ENCODE measurements around the gene AMTN.
"Not testable (repeated sequence)": the region's sequence is repeated elsewhere in the genome, so short reads cannot be mapped to it uniquely, and the experiment has no call there.

Gene AMTN

GRCh38 chr4:70533211-70533610 is 14.8 kb downstream of the AMTN start:
- H3K4me3 ChIP-seq (ENCODE audit: low read length): no peak overlapping the region
- no peak for TF ChIP-seq ZNF274 (IDR thresholded peaks at IDR 0.05; ENCODE audit: low read depth, low read length)

- no peak overlapping the region for H3K4me3 ChIP-seq (ENCODE audit: low read length)
- no peak for TF ChIP-seq ZNF274 (IDR thresholded peaks at IDR 0.05; ENCODE audit: low read depth, low read length)
Observed at GRCh38 chr4:70533791-70534190, 15.4 kb downstream of the AMTN start.

GRCh38 chr4:70534886-70535285 is 16.5 kb downstream of the AMTN start:
- not testable (repeated sequence) for H3K4me3 ChIP-seq (ENCODE audit: low read length)

GRCh38 chr4:70538869-70539268 is 20.5 kb downstream of the AMTN start:
- H3K4me3 ChIP-seq (ENCODE audit: low read length): no peak overlapping the region
- TF ChIP-seq ZNF274 (IDR thresholded peaks at IDR 0.05; ENCODE audit: low read depth, low read length): no peak

- no peak for TF ChIP-seq ZNF274 (IDR thresholded peaks at IDR 0.05; ENCODE audit: low read depth, low read length)
- H3K4me3 ChIP-seq (ENCODE audit: low read length): no peak overlapping the region
Observed at GRCh38 chr4:70544279-70544868, 26.0 kb downstream of the AMTN start.

- H3K4me3 ChIP-seq (ENCODE audit: low read length): no peak overlapping the region
- no peak for TF ChIP-seq ZNF274 (IDR thresholded peaks at IDR 0.05; ENCODE audit: low read depth, low read length)
Observed at GRCh38 chr4:70556856-70557255, 38.5 kb downstream of the AMTN start.

GRCh38 chr4:70559211-70559830 is 41.0 kb downstream of the AMTN start:
- no peak for TF ChIP-seq ZNF274 (IDR thresholded peaks at IDR 0.05; ENCODE audit: low read depth, low read length)
- H3K4me3 ChIP-seq (ENCODE audit: low read length): no peak overlapping the region

- TF ChIP-seq ZNF274 (IDR thresholded peaks at IDR 0.05; ENCODE audit: low read depth, low read length): no peak
- H3K4me3 ChIP-seq (ENCODE audit: low read length): no peak overlapping the region
Observed at GRCh38 chr4:70559924-70560323, 41.6 kb downstream of the AMTN start.

- H3K4me3 ChIP-seq (ENCODE audit: low read length): no peak overlapping the region
- TF ChIP-seq ZNF274 (IDR thresholded peaks at IDR 0.05; ENCODE audit: low read depth, low read length): no peak
Observed at GRCh38 chr4:70564033-70564432, 45.7 kb downstream of the AMTN start.

- TF ChIP-seq ZNF274 (IDR thresholded peaks at IDR 0.05; ENCODE audit: low read depth, low read length): no peak
- H3K4me3 ChIP-seq (ENCODE audit: low read length): no peak overlapping the region
Observed at GRCh38 chr4:70570796-70571195, 52.4 kb downstream of the AMTN start.

GRCh38 chr4:70571772-70572171 is 53.4 kb downstream of the AMTN start:
- no peak overlapping the region for H3K4me3 ChIP-seq (ENCODE audit: low read length)
- TF ChIP-seq ZNF274 (IDR thresholded peaks at IDR 0.05; ENCODE audit: low read depth, low read length): no peak

- no peak for TF ChIP-seq ZNF274 (IDR thresholded peaks at IDR 0.05; ENCODE audit: low read depth, low read length)
- no peak overlapping the region for H3K4me3 ChIP-seq (ENCODE audit: low read length)
Observed at GRCh38 chr4:70575964-70576363, 57.6 kb downstream of the AMTN start.

- no peak overlapping the region for H3K4me3 ChIP-seq (ENCODE audit: low read length)
- no peak for TF ChIP-seq ZNF274 (IDR thresholded peaks at IDR 0.05; ENCODE audit: low read depth, low read length)
Observed at GRCh38 chr4:70577220-70577927, 59.0 kb downstream of the AMTN start.

GRCh38 chr4:70581980-70582379 is 63.6 kb downstream of the AMTN start:
- no peak for TF ChIP-seq ZNF274 (IDR thresholded peaks at IDR 0.05; ENCODE audit: low read depth, low read length)
- no peak overlapping the region for H3K4me3 ChIP-seq (ENCODE audit: low read length)

All from GM08714 (cell line).